Fibroblast of skin of right quadriceps (primary cell): ENCODE data around the gene SIMC1.
A peak's percentile ranks its signal among the peaks of the same experiment; 100 is the strongest.

Experiments used
- DNase-seq: peaks from one replicate; pipeline ENCODE4 v3.0.0-alpha.2; 2013

SIMC1 gene

GRCh38 chr5:176317534-176318374 lies 79.5 kb downstream of the SIMC1 start:
- DNase-seq = no peak

DNA sequence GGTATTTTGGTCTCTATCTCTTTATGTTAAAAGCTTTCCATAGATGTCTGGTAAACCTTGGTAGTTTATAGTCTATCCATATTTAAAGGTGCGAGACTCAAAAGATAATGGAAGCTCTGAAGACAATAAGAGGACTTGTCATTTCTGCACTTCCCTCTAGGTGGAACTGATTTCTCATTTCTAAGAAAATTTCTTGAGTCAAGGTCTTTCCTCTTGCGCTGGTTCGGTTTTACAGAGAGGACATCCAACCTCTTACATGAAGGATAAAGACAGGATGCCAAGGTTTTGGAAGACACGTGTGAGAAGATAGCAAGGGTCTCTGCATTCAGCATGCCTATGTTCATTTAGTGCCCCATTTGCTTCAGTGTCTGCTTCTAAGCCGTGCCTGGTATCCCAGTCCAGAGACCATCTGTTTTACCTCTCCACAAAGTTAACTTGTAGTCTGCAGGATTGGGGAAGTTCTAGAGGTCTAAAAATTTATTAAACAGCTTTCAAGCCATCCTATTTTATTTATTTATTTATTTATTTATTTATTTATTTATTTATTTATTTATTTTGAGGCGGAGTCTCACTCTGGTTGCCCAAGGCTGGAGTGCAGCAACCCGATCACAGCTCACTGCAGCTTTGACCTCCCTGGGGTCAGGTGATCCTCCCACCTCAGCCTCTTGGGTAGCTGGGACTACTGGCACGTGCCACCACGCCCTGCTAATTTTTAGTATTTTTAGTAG lies 81.8 kb downstream of the SIMC1 start:
- DNase-seq = no peak

- DNase-seq = no peak
Measured at GRCh38 chr5:176320577-176320976, 82.4 kb downstream of the SIMC1 start.

GRCh38 chr5:176334031-176334770 lies 96.0 kb downstream of the SIMC1 start:
- DNase-seq = no peak

GRCh38 chr5:176337913-176338312 lies 99.7 kb downstream of the SIMC1 start:
- DNase-seq = no peak

GRCh38 chr5:176339304-176339703 lies 101.1 kb downstream of the SIMC1 start:
- DNase-seq = no peak

DNA sequence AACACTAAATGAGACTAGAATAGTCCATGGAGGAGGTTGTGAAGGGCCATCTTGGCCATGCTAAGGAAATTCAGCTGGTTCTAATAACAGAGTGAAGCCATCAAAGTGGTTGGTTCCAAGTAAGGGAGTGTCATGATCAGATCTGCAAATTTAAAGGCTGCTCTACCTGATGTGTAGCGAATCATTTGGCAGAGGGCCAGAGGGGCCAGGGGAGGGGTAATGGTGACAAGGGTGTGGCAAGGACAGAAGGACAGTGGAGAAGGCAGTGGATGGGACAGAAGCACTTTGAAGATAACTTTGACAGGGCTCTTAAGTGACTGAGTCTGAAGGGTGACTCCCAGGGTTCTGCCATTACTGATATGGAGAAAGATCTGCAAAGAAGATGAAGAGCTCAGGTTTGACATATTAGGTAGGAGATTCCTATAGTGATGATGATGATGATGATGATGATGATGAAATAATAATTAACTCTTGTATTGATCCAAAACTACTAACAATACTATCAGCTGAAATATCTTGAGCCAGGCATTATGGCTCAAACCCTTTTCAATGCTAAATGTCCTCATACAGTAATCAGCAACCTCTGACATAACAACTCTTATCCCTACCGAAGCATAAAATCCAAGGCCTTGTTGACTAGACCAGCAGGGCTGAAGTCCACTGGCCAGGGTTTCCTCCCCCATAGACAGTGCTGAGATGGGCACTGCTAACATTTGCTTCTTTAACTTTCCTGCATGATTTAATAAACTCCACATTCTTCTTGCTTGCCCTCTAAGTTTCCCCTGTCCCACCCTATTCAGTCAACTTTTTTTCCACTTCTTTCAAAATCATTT lies 103.3 kb downstream of the SIMC1 start:
- DNase-seq = no peak

DNA sequence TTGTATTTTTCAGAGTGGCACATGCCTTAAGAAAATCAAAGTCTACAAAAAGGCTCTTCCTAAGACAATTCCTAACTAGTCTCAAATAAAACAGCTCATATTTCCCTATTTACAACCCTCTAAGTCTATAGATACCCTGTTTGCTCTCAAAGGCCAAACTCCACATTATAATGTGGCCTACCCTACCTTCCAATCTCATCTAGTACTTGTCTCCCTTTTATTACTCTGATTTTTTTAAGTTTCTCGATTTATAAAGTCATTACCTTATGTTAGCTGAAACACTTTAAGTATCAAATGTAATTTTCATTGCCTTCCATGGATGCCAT lies 103.9 kb downstream of the SIMC1 start:
- DNase-seq = no peak

GRCh38 chr5:176342766-176343458 lies 104.7 kb downstream of the SIMC1 start:
- DNase-seq = no peak

DNA sequence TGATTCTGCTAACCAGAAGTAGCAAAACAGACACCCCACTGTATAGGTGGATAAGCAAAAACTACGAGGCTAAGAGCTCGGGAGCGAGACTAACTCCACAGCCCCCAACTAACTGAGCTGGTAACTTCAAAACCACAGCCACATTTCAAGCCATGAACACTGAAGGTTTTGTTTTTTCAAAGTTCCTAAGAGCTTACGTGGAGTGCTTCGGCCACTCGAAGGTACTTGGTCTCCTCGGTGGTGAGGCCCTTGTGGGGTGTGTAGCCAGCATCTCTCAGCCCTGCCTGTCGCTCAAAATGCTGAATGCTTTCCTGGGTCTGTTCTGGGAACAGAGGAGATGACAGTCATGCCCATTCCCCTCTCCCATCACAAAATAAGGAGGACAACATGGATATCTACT lies 112.2 kb downstream of the SIMC1 start:
- no peak for DNase-seq

- no peak for DNase-seq
Measured at GRCh38 chr5:176352116-176352878, 114.1 kb downstream of the SIMC1 start.

GRCh38 chr5:176353533-176353932 lies 115.3 kb downstream of the SIMC1 start:
- DNase-seq = no peak

DNA sequence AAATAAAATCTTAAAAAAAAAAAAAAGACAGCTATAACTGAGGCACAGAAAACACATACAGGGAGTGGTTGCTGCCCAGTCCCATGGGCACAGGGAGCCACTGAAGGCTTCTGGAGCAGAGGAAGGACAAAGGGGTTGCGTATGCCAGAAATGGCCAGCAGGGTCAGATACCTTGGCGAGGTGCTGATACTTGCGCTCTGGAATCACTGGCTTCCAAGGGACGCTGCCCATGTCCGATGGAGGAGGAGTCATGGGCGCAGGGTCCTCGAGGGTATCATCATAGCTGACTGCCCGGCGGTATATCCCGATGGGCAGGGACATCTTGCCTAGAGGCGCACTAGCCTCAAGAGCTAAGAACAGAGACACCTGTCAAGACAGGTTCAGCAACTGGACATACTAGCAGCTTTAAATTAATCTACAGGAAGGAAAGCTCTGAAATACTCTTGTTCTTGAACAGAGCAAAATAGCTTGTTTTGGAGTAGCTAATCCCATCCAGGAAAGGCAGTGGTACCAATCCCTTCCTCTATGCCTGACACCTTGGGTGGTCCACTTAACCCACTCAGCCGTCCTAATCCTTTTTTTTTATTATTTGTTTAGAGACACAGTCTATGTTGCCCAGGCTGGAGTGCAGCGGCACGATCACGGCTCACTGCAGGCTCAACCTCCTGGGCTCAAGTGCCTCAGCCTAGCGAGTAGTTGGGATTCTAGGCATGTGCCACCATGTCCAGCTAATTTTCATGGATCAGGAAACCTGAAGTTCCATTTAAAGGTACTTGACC lies 117.4 kb downstream of the SIMC1 start:
- DNase-seq = no peak

- DNase-seq = no peak
Measured at GRCh38 chr5:176356179-176356566, 117.9 kb downstream of the SIMC1 start.

DNA sequence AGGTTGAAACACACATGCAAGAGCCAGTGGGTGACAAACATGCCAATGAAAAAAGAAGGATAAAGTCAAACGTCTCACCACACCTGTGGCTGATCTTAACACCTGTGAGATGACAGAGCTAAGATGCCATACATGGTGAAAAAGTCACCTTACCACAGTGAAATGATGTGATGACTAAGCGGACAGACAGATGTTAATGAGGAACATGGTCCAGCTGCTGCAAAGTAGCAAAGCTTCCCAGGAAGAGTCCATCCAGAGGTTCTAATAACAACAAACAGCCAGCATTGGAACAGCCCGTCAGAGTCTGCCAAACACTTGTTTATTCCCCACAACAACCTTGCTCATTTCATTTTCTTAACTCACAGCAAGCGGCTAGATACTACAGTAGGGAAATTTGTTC lies 121.4 kb downstream of the SIMC1 start:
- DNase-seq = no peak

DNA sequence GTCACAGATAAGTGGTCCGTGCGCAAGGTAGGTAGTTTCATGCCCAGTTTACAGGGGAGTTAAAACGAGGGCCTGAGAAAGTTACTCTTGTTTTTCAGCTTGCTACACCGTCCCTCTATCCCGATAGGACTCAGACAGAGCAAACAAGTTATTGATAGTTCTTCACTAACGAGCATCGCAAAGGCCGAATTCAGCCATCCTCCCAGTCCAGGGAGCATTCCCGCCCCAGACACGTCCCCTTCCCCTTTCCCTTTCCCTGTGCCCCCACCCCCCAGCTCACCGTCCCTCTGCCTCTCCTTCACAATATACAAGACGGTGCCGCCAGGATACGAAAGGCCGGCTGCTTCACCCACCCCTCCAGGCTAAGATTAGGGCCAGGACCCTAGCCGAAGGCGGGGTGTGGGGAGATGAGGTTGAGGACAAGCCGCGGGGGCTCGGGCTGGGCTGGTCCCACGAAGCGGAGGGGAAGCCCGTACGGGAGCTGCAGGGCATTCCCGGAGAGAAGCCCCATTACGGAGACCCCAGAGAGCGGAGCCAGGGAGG lies 122.7 kb downstream of the SIMC1 start:
- no peak for DNase-seq

DNA sequence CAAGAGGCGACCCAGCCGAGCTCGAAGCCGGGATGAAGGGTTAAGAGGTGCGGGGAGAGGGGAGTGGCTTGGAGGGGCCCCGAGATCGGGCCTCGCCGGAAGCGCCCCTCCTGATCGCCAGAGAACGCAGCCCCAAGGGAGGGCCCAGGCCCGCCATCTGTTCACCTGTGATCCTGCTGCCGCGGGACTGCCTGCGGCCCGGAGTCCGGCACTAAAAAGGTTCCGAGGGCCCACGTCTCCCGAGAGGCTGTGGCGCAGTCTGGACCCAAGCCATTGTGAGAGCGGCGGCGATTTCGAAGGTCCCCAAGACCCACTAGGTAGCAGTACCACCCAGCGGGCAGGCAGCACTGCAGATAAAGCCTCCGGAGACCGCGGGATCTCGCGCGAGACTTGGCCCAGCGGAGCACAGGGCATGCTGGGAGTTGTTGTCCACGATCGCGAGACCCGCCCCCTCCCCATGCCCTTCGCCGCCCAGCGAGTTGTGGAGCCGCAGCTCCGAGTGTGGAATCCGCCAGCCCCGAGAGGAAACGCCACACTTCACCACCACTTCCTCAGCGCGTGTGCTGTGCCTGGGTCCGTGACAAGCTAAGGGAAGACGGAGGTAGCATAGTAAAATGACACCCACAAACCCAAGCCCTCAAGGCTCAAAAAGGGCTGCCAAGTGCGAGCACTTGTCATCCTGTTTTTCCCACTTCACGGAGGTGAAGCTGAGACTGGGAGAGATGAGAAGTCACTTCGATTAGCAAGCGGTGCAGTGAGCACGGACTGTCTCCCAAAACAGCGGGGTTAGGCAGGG lies 123.4 kb downstream of the SIMC1 start, which contains the start of gene KIAA1191:
KIAA1191 (minus strand) TSS at position 328 of the 796 bp plus-strand sequence. CDS start 2,256 bp downstream, outside the sequence.
- DNase-seq = peak; percentile 84

DNA sequence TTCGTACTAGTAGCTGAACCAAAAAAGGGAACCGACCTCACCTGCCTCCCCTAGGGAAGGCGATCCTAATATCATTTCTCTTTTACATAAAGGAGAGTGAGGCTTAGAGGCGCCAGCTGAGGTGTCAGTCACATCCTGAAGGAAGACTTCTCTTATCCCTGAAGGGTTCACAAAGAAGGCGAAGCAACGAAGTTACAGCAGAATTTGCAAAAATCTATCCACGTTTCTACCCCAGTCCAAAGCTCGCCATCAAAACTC lies 123.9 kb downstream of the SIMC1 start:
- DNase-seq = no peak

- DNase-seq = no peak
Measured at GRCh38 chr5:176364765-176365350, 126.6 kb downstream of the SIMC1 start.
